Cerebellar cortex (tissue), 1 donor: ENCODE results near the gene SHANK2.

Source experiments
- DNase-seq: peaks from one replicate; pipeline ENCODE4 v3.0.0-alpha.2; 2015; ENCODE audit warnings: low spot score

Gene SHANK2

DNA sequence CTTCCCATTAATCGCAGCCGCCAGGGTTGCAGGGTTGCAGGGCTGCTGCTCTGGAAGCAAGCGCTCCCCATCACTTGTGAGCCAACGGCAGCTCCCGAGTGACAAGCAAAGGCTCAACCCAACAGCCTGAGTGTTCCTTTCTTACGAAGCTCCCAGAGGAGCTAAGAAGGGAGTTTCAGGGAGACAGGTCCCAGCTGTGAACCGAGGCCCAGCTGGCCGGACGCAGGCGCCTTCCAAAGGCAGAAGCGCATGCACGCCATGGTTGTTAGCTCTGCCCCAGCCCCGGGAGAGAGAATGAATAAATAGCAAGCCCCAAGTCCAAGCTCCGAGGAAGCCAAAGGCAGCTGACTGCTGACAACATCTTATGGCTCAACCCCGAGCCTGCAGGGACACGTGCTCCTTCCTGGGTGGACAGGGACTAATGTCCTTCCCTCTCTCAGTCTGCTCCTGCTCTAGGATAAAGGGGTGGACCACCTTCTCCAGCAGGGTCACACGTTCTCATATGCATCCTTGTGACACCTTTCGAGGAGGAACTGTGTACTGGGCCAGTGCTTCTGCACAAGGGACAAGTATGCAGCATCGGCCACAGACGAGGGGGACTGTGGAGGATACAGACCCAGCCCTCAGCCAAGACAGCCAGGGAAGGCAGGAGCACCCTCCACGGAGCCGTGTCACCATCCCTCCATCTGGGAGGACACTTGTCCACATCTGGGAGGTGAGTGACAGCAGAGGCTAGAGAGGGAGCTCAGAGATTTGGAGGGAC, 29.9 kb downstream of the SHANK2 start:
- no peak for DNase-seq

DNA sequence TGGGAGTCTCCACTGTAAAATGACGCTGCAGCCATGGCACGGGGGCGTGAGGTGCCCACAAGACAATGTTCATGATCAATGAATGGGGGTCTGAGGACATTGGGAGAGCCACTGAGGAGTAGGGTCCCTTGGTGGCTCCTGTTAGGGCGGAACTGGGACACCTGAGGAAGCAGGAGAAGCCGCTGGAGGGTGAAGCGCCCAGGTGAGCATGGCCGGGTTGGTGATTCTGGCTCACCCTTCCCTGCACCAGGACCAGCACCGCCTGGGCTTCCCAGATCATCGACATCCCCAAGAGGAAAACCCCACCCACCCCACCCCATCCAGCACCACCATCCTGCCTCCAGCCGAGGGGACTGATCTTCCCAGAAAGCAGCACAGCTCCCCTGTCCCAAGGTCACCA, 30.6 kb downstream of the SHANK2 start:
- DNase-seq, result no peak

DNA sequence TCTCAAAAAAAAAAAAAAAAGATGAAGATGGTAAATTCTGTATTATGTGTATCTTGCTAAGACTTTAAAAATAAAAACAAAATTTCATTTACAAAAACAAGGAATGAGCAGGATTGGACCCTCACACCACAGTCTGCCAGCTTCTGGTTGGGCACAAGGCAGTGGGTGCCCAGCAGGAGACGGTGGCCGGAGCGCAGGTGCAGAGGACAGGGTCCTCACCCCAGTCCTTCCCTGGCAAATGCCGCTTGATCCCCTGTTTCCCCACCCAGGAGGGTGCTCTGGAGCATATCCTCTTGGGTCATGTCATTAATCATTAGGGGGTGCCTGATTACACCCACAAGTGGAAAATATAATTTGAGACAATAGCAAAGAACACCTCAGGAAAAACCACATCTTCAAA, 31.2 kb downstream of the SHANK2 start:
- DNase-seq, result no peak

DNA sequence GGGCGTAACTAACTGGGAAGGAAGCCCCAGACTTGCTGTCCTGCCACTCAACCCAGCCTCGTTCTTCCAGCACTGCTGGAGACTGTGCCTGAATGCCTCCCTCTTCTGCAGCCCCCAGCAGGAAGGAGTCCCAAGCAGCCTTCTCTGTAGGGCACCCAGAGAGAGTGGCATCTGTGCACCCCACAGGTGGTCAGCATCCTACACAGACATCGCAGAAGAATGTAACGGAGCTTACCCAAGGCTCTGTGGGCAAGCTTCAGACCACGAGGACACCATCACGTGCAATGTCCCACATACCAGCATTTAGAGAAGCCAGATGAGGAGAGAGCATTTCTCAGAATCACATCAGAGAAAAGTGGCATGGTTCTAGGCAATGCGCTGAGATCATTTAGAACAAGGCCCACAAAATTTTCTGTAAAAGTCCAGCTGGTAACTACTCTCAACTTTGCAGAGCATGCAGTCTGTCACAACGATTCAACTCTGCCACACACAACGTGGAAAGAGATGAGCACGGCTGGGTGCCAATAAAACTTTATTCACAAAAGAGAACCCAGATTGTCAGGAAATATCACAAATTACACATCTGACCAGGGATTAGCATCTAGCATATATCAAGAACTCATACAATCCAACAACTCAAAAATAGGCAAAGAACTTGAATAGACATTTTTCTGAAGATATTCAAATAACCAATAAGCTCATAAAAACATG, 33.4 kb downstream of the SHANK2 start:
- DNase-seq, result no peak

DNA sequence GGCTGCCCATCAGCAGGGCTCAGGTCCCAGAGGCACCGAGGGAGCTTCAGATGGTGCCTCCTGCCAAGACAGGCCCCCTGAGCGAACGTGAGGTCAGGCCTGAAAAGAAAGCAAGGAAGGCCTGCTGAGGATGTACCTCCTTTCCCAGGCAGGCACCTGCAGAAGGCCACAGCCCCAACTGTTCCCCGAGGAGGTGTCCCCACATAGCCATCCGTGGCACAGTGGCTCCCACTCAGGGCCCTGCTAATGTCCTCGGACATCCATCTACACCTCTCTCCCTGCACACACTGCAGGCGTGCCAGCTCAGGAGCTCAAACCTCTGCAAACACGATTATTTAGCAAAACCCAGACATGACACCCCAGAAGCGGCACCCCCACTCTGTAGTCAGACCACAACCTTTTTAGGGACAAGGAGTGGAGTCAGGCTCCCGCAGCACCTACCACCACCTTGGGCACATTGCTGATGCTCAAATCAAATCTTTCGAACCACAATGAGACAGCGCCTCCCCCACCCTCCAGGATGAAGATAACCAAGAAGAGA, 36.9 kb downstream of the SHANK2 start:
- no peak for DNase-seq

DNA sequence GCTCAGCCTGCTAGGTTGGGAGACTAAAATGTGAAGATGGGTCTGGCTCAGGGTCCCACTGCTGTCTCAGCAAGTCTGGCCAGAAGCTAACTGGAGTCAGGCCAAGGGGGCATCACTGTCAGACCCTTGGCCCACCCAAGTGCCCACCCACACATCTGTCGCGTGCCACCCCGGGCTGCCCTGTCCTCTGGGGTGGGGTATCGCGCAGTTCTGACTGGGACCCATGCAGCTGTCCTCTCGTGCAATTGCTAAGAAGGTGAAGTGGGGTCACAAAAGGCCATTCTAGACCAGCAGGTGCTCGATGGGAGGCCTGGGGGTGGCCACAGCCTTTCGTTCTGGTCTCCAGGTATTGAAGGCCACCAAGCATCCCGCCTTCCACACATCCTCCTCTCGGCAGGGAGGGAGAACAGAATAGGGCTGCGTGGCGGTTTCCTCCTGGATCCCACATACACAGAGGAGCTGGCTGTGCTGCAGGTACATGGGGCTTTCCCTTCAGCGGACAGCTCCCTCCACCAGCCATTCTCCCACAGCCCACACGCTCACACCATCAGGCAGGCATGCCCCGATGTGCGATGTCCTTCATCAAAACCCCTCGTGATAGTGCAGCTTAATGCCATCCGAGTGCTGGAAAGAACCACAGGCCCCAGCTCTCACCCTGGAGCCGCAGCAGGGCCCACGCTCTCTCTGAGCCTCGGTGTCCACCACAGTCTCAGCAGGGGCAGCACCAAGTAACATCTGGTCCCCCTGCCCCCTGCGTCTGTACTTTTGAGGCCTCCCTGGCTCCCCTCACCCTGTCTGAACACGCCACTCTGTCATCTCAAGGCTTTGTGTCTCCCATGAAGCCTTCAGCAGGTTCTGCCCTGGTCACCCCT, 37.6 kb downstream of the SHANK2 start:
- no peak for DNase-seq

DNA sequence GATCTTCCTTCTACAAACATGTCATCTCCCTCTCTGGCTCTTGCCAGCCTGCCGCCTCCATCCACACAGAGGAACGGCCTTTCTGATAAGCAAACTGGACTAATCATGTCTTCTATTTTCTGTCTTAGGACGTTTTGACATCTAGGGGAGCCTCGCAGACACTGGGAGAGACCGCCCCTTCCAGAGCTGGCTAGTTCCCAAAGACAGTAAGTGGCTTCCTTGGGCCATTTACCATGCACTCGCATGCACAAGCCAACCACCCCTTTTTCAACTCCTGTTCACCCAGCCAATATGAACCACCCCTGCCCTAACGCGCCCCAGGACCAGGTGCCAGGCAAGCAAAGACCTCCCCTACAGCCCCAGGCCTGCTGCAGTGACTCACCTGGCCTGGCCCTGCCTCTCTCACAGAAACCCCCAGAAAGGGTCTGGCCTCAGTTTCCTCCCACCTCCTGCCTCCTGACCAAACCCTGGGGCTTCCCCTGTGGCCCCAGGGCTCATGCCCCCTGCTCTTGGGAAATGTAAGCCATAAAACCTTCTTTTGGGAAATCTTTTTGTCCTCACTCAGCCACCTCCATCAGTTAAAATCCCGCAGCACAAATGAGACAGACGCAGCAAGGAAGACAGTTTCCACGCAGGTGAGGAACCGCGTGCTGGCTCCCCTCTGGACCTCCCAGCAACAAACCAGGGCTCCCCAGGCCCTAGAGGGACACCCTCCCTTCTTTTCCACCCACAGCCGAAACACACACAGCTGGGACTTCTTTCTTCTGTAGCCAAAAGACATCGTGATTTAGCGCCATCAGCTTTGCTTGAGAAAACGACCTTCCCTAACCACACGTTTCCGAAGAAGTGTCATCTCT, 38.5 kb downstream of the SHANK2 start:
- no peak for DNase-seq

DNA sequence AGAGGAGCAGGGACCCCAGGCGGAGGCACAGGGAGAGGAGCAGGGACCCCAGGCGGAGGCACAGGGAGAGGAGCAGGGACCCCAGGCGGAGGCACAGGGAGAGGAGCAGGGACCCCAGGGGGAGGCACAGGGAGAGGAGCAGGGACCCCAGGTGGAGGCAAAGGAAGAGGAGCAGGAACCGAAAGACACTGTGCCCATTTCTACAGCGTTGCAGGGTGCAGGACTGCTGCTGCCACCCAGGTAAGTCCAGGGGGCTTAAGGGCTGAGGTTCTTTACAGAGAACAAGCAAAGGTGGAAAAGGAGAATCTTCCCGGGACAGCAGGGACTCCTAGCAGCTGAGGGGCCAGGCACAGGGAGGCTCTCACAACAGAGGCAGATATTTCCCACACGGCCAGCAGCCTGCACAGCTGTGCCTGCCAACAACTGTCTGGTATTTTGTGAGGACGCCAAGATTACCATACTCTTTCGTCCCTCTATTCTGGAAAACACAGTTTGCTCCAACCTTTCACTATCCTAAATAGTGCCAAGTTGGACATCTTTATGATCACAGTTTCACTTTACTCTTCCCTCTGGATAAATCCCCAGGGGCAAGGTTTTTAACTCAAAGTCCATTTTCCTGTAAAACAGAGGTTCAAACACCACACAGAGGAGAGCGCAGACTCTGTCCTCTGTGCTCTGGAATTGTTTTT, 39.4 kb downstream of the SHANK2 start:
- no peak for DNase-seq

DNA sequence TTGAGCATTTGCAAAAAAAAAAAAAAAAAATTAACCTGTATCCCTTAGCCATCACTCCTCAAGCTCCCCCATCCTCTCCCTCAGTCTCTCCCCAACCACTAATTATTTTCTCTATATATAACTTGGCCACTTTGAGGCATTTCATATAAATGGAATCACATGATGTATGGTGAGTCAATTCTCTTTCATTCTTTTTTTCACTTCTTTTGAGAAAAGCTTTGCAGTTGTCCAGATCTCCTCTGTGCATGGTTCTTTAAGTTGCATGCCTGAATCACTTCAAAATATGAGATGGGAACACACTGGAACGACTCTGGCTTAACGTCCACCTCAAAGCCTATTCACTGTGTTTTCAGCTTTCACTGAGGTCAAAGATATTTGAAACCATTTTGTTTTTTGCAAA, 40.7 kb downstream of the SHANK2 start:
- DNase-seq, result no peak

DNA sequence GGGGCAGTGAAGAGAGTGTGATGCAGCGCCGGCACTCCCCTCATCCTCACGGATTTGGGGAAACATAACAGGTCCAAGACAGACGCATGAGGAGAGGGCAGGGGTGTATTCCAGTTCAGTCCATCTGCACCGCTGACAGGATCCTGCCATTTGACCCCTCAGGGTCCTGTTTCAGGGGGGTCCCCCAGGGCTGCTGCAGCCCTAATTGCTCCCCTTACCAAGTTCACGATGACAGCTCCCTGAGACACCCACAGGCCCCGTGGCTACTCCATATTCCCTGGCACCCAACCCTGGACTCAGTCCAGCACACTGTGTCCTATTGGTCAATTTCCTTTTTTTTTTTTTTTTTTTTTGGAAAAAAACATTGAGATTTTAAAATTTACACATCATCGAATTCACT, 41.5 kb downstream of the SHANK2 start:
- no peak for DNase-seq

DNA sequence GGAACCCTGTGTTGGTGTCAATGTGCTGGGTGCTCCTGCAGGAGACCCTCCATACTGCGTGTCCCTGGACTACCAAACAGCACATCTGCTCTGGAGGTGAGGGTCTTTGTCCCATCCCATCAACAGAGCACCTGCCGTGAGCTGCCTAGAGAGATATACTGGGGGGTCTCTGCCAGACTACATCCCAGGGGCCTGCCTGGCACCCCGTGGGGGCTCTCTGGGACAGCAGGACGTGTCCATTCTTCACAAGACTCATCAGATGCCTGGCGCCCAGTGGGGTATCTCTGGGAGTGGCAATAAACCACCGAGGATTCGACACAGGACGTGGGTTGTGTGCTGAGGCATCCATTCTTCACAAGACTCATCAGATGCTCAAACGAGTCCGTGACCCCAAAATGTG, 42.7 kb downstream of the SHANK2 start:
- no peak for DNase-seq

DNA sequence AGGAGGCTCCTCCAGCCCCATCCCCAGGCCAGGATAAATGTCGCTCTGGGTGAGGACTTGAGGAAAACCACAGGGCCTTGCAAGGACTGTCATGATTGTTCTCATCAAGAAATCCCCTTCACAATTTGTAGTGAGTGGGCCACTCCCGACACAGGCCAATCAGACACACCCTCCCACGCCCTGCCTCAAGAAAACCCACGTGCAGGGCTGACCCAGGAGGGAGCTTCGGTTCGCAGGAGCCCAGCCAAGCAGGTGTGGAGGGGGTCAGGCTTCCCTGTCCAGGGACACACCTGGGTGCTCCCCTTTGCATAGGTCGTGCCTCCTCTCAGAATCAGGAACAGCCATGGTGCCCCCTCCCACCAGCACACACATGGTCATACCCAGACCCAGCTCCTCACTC, 43.2 kb downstream of the SHANK2 start:
- no peak for DNase-seq

DNA sequence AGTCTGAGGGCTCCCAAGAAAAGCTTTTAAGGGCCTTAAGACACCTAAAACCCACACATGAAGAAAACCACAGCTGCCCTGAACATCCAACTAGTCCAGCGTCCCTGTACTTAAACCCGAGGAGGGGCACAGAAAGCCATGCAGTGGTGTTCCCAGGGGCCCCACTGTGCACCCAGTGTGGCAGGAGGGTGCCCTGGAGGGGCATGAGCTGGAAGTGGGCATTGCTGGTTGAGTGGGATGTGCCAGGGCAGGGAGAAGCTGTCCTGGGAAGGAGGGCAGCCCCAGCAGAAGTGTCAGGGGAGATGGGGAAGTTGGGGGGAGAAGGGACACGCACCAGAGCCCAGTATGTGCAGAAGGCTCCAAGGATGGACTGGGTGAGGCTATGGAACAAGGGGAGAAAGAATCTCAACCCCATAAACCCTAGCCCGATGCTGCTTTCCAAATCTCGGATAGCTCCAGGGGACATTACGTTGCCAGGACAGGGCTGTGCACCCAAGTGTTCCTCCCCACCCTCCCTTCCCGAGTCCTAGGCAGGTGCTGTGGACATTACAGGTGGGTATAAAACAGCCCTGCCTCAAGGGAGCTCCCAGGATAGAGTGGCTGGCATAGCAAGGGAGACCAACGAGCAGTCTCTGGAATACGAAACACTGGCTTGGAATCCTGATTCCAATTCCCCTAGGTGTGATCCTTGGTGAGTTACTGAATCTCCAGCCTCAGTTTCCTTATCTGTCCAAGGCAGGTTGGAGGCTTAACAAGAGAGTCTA, 44.2 kb downstream of the SHANK2 start:
- no peak for DNase-seq

DNA sequence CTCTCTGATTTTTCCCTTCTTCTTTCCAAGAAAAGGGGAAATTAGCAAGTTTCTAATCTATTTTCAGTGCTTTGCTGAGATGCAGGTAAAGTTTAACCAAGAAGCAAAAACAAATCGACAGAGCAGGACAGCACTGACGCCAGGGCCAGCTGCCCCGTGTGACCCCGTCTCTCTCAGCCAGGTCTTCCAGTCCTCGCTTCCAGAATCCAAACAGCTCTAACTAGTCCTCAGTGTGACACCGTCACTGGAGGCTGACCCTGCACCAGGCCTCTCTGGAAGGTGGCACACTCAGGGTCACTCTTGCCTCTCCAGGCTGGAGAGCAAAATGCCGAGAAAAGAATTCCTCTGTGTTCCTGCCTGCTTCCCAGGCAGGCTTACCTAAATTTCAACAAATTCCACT, 44.8 kb downstream of the SHANK2 start:
- DNase-seq, result no peak

DNA sequence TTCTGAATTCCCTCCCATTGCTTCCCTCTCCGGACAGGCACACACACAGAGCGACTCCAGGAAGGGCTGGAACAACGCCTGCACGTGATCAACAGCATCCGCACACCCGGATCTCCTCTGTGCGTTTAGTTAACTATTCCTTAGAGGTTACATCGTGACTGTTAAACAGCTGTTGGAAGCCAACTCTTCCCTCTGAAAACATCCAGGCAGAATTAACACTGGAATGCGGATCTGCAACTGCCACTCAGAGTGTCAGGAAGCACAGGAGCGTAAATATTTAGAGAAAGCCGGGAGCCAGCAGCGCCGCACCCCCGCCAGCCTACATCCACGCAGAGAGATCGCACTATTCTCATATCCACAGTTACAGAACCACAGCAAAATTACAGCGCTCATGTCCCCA, 46.2 kb downstream of the SHANK2 start:
- DNase-seq, result no peak

DNA sequence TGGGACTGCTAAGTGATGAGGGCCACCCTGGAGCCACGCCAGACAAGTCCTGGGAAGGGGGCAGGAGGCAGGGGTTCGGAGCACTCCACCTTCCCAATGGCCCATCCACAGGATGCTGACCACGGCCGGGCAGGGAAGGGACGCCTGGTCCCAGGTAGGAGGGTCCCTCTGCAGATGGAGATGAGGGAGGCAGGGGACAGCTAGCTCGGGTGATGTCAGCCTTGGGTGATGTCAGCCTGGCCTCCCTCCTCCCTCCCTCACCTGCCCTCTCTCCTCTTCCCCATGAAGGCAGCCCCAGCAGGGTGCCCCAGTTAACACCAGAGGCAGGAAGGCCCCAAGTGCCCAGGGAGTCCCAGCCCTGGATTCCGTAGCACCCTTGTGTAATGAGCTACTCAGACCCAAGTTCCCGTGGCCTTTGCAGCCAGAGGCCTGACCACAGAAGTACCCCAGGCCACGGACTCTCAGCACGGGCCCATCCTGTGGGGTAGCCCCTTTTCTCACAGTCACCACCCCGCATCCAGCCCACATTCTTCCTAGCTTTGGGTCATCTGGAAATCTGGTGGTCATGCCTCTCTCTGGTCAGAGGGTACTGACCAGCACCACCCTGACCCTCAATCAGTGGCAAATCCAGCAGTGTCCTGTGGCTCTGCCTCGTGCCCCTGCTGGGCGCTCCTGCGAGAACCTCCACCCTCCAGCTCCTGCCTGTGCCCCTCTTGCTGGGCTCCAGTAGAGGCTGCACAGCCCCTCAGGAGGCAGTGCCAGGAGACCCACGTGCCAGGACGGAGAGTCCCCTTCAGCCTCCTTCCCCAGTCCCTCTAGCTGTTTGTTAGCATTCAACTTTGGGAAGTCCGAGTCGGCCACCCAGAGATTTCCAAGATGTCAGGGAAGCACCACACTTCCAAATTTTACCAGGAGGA, 47.4 kb downstream of the SHANK2 start:
- DNase-seq, result no peak

DNA sequence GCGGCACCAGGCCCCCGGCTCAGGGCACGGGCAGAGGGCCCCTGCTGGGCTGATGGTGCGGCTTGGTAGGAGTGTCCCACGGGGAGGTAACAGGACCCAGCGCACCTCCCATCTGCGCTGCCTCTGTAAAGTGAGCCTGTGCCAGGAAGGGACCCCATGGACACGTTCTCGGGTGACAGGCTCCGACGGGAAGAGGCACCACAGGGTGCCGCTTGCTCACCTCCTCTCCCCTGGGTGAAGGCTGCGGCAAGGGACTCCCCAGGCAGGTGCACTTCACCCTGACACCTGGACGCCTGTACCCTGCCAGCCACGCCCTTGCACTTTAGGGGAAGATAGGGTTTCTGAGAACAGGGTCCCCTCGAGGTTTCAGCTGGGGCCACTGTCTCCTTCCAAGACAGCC, 48.1 kb downstream of the SHANK2 start:
- no peak for DNase-seq

DNA sequence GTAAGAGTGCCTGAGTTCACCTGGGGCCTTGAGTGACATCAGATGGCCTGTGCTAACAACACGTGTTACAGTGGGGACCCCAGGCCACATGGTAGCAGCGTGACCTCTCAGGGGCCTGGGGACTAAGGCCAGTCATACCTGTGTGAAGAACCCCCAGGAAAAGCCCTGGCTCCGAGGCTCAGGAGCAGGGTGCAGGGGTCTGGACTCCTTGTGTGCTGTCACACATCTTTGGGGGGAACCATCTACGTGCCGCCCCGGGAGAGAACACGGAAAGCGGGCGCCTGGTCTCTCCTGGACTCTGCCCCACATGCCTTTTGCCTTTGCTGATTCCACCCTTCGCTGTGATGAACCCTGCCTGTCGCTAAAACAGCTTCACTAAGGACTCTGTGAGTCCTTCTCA, 48.7 kb downstream of the SHANK2 start:
- DNase-seq, result no peak

DNA sequence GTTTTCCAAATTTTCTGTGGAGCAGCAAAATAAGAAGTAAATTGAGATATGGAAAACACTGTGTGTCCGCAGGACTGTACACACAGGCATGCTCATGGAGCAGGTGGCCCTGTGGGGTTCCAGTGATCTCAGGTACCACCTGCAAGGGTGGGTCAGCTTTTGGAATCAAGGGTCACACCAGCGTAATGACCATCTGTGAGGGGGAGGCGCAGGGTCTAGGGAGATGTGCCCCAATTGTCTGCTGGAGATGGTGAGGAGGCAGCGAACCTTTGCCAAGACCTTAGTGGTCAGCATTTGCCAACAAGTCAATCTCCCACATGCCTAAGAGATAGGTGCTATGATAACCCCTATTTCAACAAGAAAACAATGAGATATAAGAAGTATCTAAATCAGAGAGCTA, 49.4 kb downstream of the SHANK2 start:
- DNase-seq, result no peak
